GM23248 (cell line): ENCODE data around the gene RPL41. TPM values are rescaled to one million over a fixed set of nuclear protein-coding genes. Genes with fewer than 3 reads are reported as not detected.
"Not testable (repeated sequence)": the region's sequence is repeated elsewhere in the genome, so short reads cannot be mapped to it uniquely, and the experiment has no call there.

Experiments used
- DNase-seq: peaks from one replicate; pipeline ENCODE4 v3.0.0-alpha.2; 2015
- H2AFZ ChIP-seq: fragments of 200-600 bp; sonication (generic); 2 replicates; pipeline ENCODE4 v1.6.1; 2016; ENCODE audit warnings: antibody characterized with exemption
- H3F3A ChIP-seq: fragments of 200-600 bp; sonication (generic); 2 replicates; pipeline ENCODE4 v1.6.1; 2016; ENCODE audit warnings: mild to moderate bottlenecking, antibody characterized with exemption, mixed run types; ENCODE audit not compliant: insufficient read depth
- H3K27ac ChIP-seq: fragments of 200-600 bp; sonication (generic); 2 replicates; pipeline ENCODE4 v1.5.1; 2016; ENCODE audit warnings: mild to moderate bottlenecking
- H3K27me3 ChIP-seq: fragments of 200-600 bp; sonication (generic); replicated peaks from 2 replicates; pipeline ENCODE4 v1.6.1; 2016; ENCODE audit warnings: mild to moderate bottlenecking; ENCODE audit not compliant: insufficient read depth
- H3K36me3 ChIP-seq: fragments of 200-600 bp; sonication (generic); 2 replicates; pipeline ENCODE4 v1.6.1; 2016; ENCODE audit warnings: low read depth, mild to moderate bottlenecking
- H3K4me1 ChIP-seq: fragments of 200-600 bp; sonication (generic); 2 replicates; pipeline ENCODE4 v1.6.1; 2016; ENCODE audit warnings: mild to moderate bottlenecking; ENCODE audit not compliant: insufficient read depth
- H3K4me2 ChIP-seq: fragments of 200-600 bp; sonication (generic); one replicate; pipeline ENCODE4 v1.6.1; 2016; ENCODE audit warnings: mild to moderate bottlenecking; ENCODE audit not compliant: unreplicated experiment
- H3K4me3 ChIP-seq: fragments of 200-600 bp; sonication (generic); 2 replicates; pipeline ENCODE4 v1.5.1; 2016; ENCODE audit warnings: mild to moderate bottlenecking
- H3K79me2 ChIP-seq: fragments of 200-600 bp; sonication (generic); 2 replicates; pipeline ENCODE4 v1.6.1; 2016; ENCODE audit warnings: mild to moderate bottlenecking; ENCODE audit not compliant: insufficient read depth
- H3K9ac ChIP-seq: fragments of 200-600 bp; sonication (generic); 2 replicates; pipeline ENCODE4 v1.6.1; 2016; ENCODE audit warnings: mild to moderate bottlenecking
- H3K9me2 ChIP-seq: fragments of 200-600 bp; sonication (generic); 2 replicates; pipeline ENCODE4 v1.6.1; 2016; ENCODE audit warnings: mixed run types, mild to moderate bottlenecking, moderate library complexity; ENCODE audit not compliant: insufficient read depth
- H3K9me3 ChIP-seq: fragments of 200-600 bp; sonication (generic); one replicate; pipeline ENCODE4 v1.6.1; 2017; ENCODE audit warnings: low read depth
- H4K20me1 ChIP-seq: fragments of 200-600 bp; sonication (generic); 2 replicates; pipeline ENCODE4 v1.6.0; 2016; ENCODE audit not compliant: insufficient read depth
- EZH2 ChIP-seq: fragments of 200-600 bp; sonication (generic); IDR thresholded peaks from 2 replicates; pipeline ENCODE4 v1.6.1; 2018; ENCODE audit warnings: antibody characterized with exemption, mild to moderate bottlenecking; ENCODE audit not compliant: insufficient read depth, poor library complexity, severe bottlenecking
- EZH2phosphoT487 ChIP-seq: fragments of 200-600 bp; sonication (generic); IDR thresholded peaks from 2 replicates; pipeline ENCODE4 v1.6.1; 2018; ENCODE audit warnings: antibody characterized with exemption, moderate library complexity, mild to moderate bottlenecking, low read depth; ENCODE audit not compliant: insufficient read depth
- WGBS, 2 experiments: methylation state at CpG; one replicate each; pipeline ENCODE4 v1.1.6; 2015 to 2017; ENCODE audit warnings: low lambda C conversion rate in 2 of 2, low coverage in 1 of 2; ENCODE audit errors: missing lambda C conversion rate in 2 of 2; 5-methylcytosine and 5-hydroxymethylcytosine counted together
- in situ Hi-C: fragments of 300-500 bp; cut with MboI; formaldehyde crosslinking; loops from 2 replicates; pipeline ENCODE4 v1.15.0; 2020
- polyA plus RNA-seq: library from polyadenylated mRNA; unstranded; fragments of >200 nt; fragmentation: Nextera tagmentation; extraction: Ambion mirVana; gene quantifications from 2 replicates; pipeline ENCODE4 v1.2.1, GENCODE V29; 2016
- total RNA-seq: library from RNA; depleted of rRNA; stranded (reverse); fragments of >200 nt; shearing (Covaris generic); gene quantifications from 2 replicates; pipeline ENCODE4 v1.2.3, GENCODE V29; 2014; rRNA removed

RPL41 gene
- total RNA-seq = 1,463 and 1,892 TPM in 2 replicates
- polyA plus RNA-seq = 2,480 and 2,545 TPM in 2 replicates

DNA sequence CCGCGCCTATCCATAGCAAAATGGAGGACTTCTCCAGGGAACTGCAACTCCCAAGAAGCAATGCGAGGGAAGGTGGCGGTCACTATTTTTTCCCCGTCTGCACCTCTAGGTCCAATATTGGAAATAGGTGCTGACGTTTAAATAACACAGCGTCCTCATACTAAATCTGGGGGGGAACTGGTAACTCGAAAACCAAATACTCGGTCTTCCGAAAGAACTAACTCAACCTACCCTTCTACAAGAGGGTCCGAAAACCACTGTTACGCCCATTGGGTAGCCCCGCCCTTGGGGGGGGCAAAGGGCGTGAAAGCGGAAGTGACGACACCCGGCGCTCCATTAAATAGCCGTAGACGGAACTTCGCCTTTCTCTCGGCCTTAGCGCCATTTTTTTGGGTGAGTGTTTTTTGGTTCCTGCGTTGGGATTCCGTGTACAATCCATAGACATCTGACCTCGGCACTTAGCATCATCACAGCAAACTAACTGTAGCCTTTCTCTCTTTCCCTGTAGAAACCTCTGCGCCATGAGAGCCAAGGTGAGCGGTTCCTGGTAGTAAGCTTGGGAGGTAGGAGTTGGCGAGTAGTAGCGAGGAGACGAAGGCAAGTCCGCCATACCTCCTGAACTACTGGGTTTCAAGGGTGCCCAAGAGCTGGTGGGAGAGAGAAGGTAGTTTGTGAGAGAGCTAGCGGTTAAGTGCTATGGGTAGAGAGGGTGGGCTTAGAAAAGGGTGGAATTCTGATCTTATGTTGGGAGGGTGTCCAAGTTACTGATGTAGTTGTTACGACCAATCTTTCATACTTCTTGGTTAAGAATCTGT lies at the start of gene RPL41:
RPL41 (plus strand) TSS at position 367 of the 815 bp plus-strand sequence.
- Histone ChIP-seq H2AFZ (peak within 1 kb of the TSS; percentile 92), H3K27me3 (no peaks in the 10 kb centered on the region), H3F3A (peaks cover 57% of the 10 kb centered on the region), H3K9ac (peak within 1 kb of the TSS; percentile 99), H3K4me3 (peak within 1 kb of the TSS; percentile 98), H4K20me1 (no peaks in the 10 kb centered on the region), H3K79me2 (peaks cover 29% of the 10 kb centered on the region), H3K27ac (peak within 1 kb of the TSS; percentile 95), H3K36me3 (peaks cover 19% of the 10 kb centered on the region), H3K9me2 (no peaks in the 10 kb centered on the region), H3K4me2 (peak within 1 kb of the TSS; percentile 86), H3K9me3 (no peaks in the 10 kb centered on the region), H3K4me1 (peaks cover 18% of the 10 kb centered on the region)
- TF ChIP-seq EZH2 (no peak), EZH2phosphoT487 (no peak)
- DNase-seq = peak; percentile 97
- WGBS, 2 experiments = 0 to 1% methylated on average over 34 of the region's 34 CpGs
- in situ Hi-C loops = no loop called here

DNA sequence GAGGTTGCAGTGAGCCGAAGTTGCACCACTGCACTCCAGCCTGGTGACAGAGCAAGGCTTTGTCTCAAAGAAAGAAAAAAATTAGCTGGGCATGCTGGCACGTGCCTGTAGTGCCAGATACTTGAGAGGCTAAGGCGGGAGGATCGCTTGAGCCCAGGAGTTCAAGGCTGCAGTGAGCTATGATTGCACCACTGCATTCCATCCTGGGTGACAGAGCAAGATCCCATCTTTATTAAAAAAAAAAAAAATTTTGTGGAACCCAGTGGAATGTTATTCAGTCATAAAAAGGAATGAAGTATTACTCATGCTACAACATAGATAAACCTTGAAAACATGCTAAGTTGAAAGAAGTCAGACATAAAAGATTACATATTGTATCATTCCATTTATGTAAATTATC lies 44.8 kb upstream of the RPL41 start:
- Histone ChIP-seq H3F3A (no peaks in the 10 kb centered on the region), H3K36me3 (no peaks in the 10 kb centered on the region), H3K27ac (no peak overlapping the region; the same call in 1 of the 2 replicates), H3K4me3 (no peak overlapping the region), H3K27me3 (no peaks in the 10 kb centered on the region), H3K79me2 (no peaks in the 10 kb centered on the region), H3K4me1 (peaks cover 9% of the 10 kb centered on the region), H3K9ac (no peak overlapping the region), H3K4me2 (no peak overlapping the region), H3K9me2 (no peaks in the 10 kb centered on the region), H4K20me1 (no peaks in the 10 kb centered on the region), H3K9me3 (no peaks in the 10 kb centered on the region), H2AFZ (no peak overlapping the region)
- TF ChIP-seq EZH2phosphoT487 (no peak), EZH2 (no peak)
- DNase-seq = peak; percentile 65
- in situ Hi-C loops = no loop called here
- WGBS, 2 experiments = 47 to 57% methylated on average over 4 of the region's 4 CpGs

DNA sequence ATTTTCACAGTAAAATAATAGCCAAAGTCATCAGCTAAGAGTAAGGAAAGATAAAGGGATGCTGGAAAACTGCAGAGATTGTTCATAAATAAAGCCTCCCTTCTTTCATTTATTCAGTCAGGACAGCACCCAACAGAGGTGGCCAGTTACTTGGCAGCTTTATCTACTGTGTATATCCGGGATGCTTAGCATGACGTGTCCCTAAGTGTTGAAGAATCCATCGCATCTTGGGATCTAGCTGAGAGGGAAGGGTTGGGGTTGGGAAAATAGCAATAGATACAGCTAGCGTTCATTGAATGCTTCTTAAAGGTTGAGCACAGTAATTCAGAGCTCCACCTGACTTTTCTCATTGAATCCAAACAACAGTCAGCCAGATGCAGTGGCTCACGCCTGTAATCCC lies 42.0 kb upstream of the RPL41 start:
- Histone ChIP-seq H3F3A (peaks cover 6% of the 10 kb centered on the region), H2AFZ (no peak overlapping the region), H3K36me3 (no peaks in the 10 kb centered on the region), H3K27ac (no peak overlapping the region), H3K4me1 (peaks cover 9% of the 10 kb centered on the region), H3K4me2 (no peak overlapping the region), H3K9me3 (no peaks in the 10 kb centered on the region), H4K20me1 (no peaks in the 10 kb centered on the region), H3K4me3 (no peak overlapping the region), H3K9ac (no peak overlapping the region), H3K27me3 (no peaks in the 10 kb centered on the region), H3K9me2 (no peaks in the 10 kb centered on the region), H3K79me2 (no peaks in the 10 kb centered on the region)
- in situ Hi-C loops = no loop called here
- no peak for TF ChIP-seq EZH2phosphoT487
- TF ChIP-seq EZH2 = no peak
- DNase-seq = no peak
- WGBS, 2 experiments = 86 to 89% methylated on average over 5 of the region's 5 CpGs

DNA sequence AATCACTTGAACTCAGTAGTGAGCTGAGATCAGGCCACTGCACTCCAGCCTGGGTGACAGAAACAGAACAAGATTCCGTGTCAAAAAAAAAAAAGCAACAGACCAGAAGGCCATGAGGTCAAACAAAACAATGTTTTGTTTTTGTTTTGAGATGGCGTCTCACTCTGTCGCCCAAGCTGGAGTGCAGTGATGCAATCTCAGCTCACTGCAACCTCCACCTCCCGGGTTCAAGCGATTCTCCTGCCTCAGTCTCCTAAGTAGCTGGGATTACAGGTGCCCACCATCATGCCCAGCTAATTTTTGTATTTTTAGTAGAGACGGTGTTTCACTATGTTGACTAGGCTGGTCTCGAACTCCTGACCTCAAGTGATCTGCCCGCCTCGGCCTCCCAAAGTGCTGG lies 38.5 kb upstream of the RPL41 start:
- H3K4me1 ChIP-seq, H3K9me3 ChIP-seq, in situ Hi-C loops, H4K20me1 ChIP-seq, H3K9me2 ChIP-seq, H2AFZ ChIP-seq, H3K36me3 ChIP-seq, H3K9ac ChIP-seq, H3K4me2 ChIP-seq, H3K27me3 ChIP-seq, H3K4me3 ChIP-seq, H3K27ac ChIP-seq, H3K79me2 ChIP-seq, H3F3A ChIP-seq, DNase-seq: not testable (repeated sequence)
- 96% methylated on average over 9 of the region's 9 CpGs for WGBS, 2 experiments
